GM23248 (cell line): ENCODE measurements around the gene DCAKD. TPM values are rescaled to one million over a fixed set of nuclear protein-coding genes. Genes with fewer than 3 reads are reported as not detected.

Source experiments
- DNase-seq: peaks from one replicate; pipeline ENCODE4 v3.0.0-alpha.2; 2015
- H2AFZ ChIP-seq: fragments of 200-600 bp; sonication (generic); 2 replicates; pipeline ENCODE4 v1.6.1; 2016; ENCODE audit warnings: antibody characterized with exemption
- H3F3A ChIP-seq: fragments of 200-600 bp; sonication (generic); 2 replicates; pipeline ENCODE4 v1.6.1; 2016; ENCODE audit warnings: mild to moderate bottlenecking, antibody characterized with exemption, mixed run types; ENCODE audit not compliant: insufficient read depth
- H3K27ac ChIP-seq: fragments of 200-600 bp; sonication (generic); 2 replicates; pipeline ENCODE4 v1.5.1; 2016; ENCODE audit warnings: mild to moderate bottlenecking
- H3K27me3 ChIP-seq: fragments of 200-600 bp; sonication (generic); replicated peaks from 2 replicates; pipeline ENCODE4 v1.6.1; 2016; ENCODE audit warnings: mild to moderate bottlenecking; ENCODE audit not compliant: insufficient read depth
- H3K36me3 ChIP-seq: fragments of 200-600 bp; sonication (generic); 2 replicates; pipeline ENCODE4 v1.6.1; 2016; ENCODE audit warnings: low read depth, mild to moderate bottlenecking
- H3K4me1 ChIP-seq: fragments of 200-600 bp; sonication (generic); 2 replicates; pipeline ENCODE4 v1.6.1; 2016; ENCODE audit warnings: mild to moderate bottlenecking; ENCODE audit not compliant: insufficient read depth
- H3K4me2 ChIP-seq: fragments of 200-600 bp; sonication (generic); one replicate; pipeline ENCODE4 v1.6.1; 2016; ENCODE audit warnings: mild to moderate bottlenecking; ENCODE audit not compliant: unreplicated experiment
- H3K4me3 ChIP-seq: fragments of 200-600 bp; sonication (generic); 2 replicates; pipeline ENCODE4 v1.5.1; 2016; ENCODE audit warnings: mild to moderate bottlenecking
- H3K79me2 ChIP-seq: fragments of 200-600 bp; sonication (generic); 2 replicates; pipeline ENCODE4 v1.6.1; 2016; ENCODE audit warnings: mild to moderate bottlenecking; ENCODE audit not compliant: insufficient read depth
- H3K9ac ChIP-seq: fragments of 200-600 bp; sonication (generic); 2 replicates; pipeline ENCODE4 v1.6.1; 2016; ENCODE audit warnings: mild to moderate bottlenecking
- H3K9me2 ChIP-seq: fragments of 200-600 bp; sonication (generic); 2 replicates; pipeline ENCODE4 v1.6.1; 2016; ENCODE audit warnings: mixed run types, mild to moderate bottlenecking, moderate library complexity; ENCODE audit not compliant: insufficient read depth
- H3K9me3 ChIP-seq: fragments of 200-600 bp; sonication (generic); one replicate; pipeline ENCODE4 v1.6.1; 2017; ENCODE audit warnings: low read depth
- H4K20me1 ChIP-seq: fragments of 200-600 bp; sonication (generic); 2 replicates; pipeline ENCODE4 v1.6.0; 2016; ENCODE audit not compliant: insufficient read depth
- EZH2 ChIP-seq: fragments of 200-600 bp; sonication (generic); IDR thresholded peaks from 2 replicates; pipeline ENCODE4 v1.6.1; 2018; ENCODE audit warnings: antibody characterized with exemption, mild to moderate bottlenecking; ENCODE audit not compliant: insufficient read depth, poor library complexity, severe bottlenecking
- EZH2phosphoT487 ChIP-seq: fragments of 200-600 bp; sonication (generic); IDR thresholded peaks from 2 replicates; pipeline ENCODE4 v1.6.1; 2018; ENCODE audit warnings: antibody characterized with exemption, moderate library complexity, mild to moderate bottlenecking, low read depth; ENCODE audit not compliant: insufficient read depth
- WGBS, 2 experiments: methylation state at CpG; one replicate each; pipeline ENCODE4 v1.1.6; 2015 to 2017; ENCODE audit warnings: low lambda C conversion rate in 2 of 2, low coverage in 1 of 2; ENCODE audit errors: missing lambda C conversion rate in 2 of 2; 5-methylcytosine and 5-hydroxymethylcytosine counted together
- in situ Hi-C: fragments of 300-500 bp; cut with MboI; formaldehyde crosslinking; loops from 2 replicates; pipeline ENCODE4 v1.15.0; 2020
- polyA plus RNA-seq: library from polyadenylated mRNA; unstranded; fragments of >200 nt; fragmentation: Nextera tagmentation; extraction: Ambion mirVana; gene quantifications from 2 replicates; pipeline ENCODE4 v1.2.1, GENCODE V29; 2016
- total RNA-seq: library from RNA; depleted of rRNA; stranded (reverse); fragments of >200 nt; shearing (Covaris generic); gene quantifications from 2 replicates; pipeline ENCODE4 v1.2.3, GENCODE V29; 2014

Gene DCAKD
- total and polyA plus RNA-seq, 2 experiments from 2014 or later: 24.8 to 45.8 TPM

- Histone ChIP-seq H4K20me1 (no peaks in the 10 kb centered on the region), H3K4me2 (peak overlapping the region; percentile 7), H3K36me3 (peaks cover 69% of the 10 kb centered on the region), H3K79me2 (peaks cover 65% of the 10 kb centered on the region), H3K9ac (peak overlapping the region; percentile 22; the same call in 1 of the 2 replicates), H3K4me3 (no peak overlapping the region), H3K9me2 (no peaks in the 10 kb centered on the region), H3K4me1 (peaks cover 39% of the 10 kb centered on the region), H3K27ac (peak overlapping the region; percentile 53), H3F3A (peaks cover 66% of the 10 kb centered on the region), H3K9me3 (no peaks in the 10 kb centered on the region), H2AFZ (no peak overlapping the region), H3K27me3 (no peaks in the 10 kb centered on the region)
- peak; percentile 50 for DNase-seq
- in situ Hi-C loops: no loop called here
- TF ChIP-seq EZH2phosphoT487 (no peak), EZH2 (no peak)
- 12 to 21% methylated on average over 3 of the region's 3 CpGs for WGBS, 2 experiments
These were observed 36.1 kb upstream of the DCAKD start for GRCh38 chr17:45087504-45087975.

- H3K27me3 ChIP-seq: no peaks in the 10 kb centered on the region
- peaks cover 60% of the 10 kb centered on the region for H3F3A ChIP-seq
- no peaks in the 10 kb centered on the region for H4K20me1 ChIP-seq
- no peak overlapping the region for H3K4me2 ChIP-seq
- peaks cover 70% of the 10 kb centered on the region for H3K79me2 ChIP-seq
- peak overlapping the region; percentile 53 for H3K27ac ChIP-seq
- no peak for DNase-seq
- peaks cover 75% of the 10 kb centered on the region for H3K36me3 ChIP-seq
- no peak overlapping the region for H3K4me3 ChIP-seq
- H3K4me1 ChIP-seq: peaks cover 33% of the 10 kb centered on the region
- no peak overlapping the region for H2AFZ ChIP-seq
- TF ChIP-seq EZH2 (no peak), EZH2phosphoT487 (no peak)
- H3K9ac ChIP-seq: peak overlapping the region; percentile 22; the same call in 1 of the 2 replicates
- 75 to 76% methylated on average over 6 of the region's 6 CpGs for WGBS, 2 experiments
- in situ Hi-C loops: no loop called here
- no peaks in the 10 kb centered on the region for H3K9me3 ChIP-seq
- no peaks in the 10 kb centered on the region for H3K9me2 ChIP-seq
These were observed 35.6 kb upstream of the DCAKD start for GRCh38 chr17:45086865-45087503.

- Histone ChIP-seq H3K27me3 (no peaks in the 10 kb centered on the region), H3K36me3 (peaks cover 75% of the 10 kb centered on the region), H3K4me1 (peaks cover 27% of the 10 kb centered on the region), H3F3A (peaks cover 54% of the 10 kb centered on the region), H3K9ac (no peak overlapping the region), H3K79me2 (peaks cover 72% of the 10 kb centered on the region), H3K9me3 (no peaks in the 10 kb centered on the region), H3K4me3 (no peak overlapping the region), H3K9me2 (no peaks in the 10 kb centered on the region), H3K27ac (no peak overlapping the region), H3K4me2 (no peak overlapping the region), H2AFZ (no peak overlapping the region), H4K20me1 (no peaks in the 10 kb centered on the region)
- 95 to 100% methylated on average over 4 of the region's 4 CpGs for WGBS, 2 experiments
- DNase-seq: no peak
- in situ Hi-C loops: no loop called here
- TF ChIP-seq EZH2phosphoT487 (no peak), EZH2 (no peak)
These were observed 35.0 kb upstream of the DCAKD start for GRCh38 chr17:45086391-45086790.

- 72 to 79% methylated on average over 6 of the region's 6 CpGs for WGBS, 2 experiments
- H3K27ac ChIP-seq: no peak overlapping the region
- no peak overlapping the region for H3K4me3 ChIP-seq
- H3K36me3 ChIP-seq: peaks cover 45% of the 10 kb centered on the region
- H4K20me1 ChIP-seq: no peaks in the 10 kb centered on the region; the same call in 1 of the 2 replicates
- peaks cover 17% of the 10 kb centered on the region; the same call in 1 of the 2 replicates for H3F3A ChIP-seq
- no peaks in the 10 kb centered on the region for H3K27me3 ChIP-seq
- in situ Hi-C loops: no loop called here
- H3K9me2 ChIP-seq: no peaks in the 10 kb centered on the region
- DNase-seq: no peak
- peaks cover 98% of the 10 kb centered on the region for H3K79me2 ChIP-seq
- no peak overlapping the region for H2AFZ ChIP-seq
- H3K4me1 ChIP-seq: peaks cover 8% of the 10 kb centered on the region
- H3K4me2 ChIP-seq: no peak overlapping the region
- H3K9me3 ChIP-seq: no peaks in the 10 kb centered on the region
- TF ChIP-seq EZH2phosphoT487 (no peak), EZH2 (no peak)
- no peak overlapping the region for H3K9ac ChIP-seq
These were observed 29.7 kb upstream of the DCAKD start for GRCh38 chr17:45081047-45081703.
